ENCODE measurements around the gene MYBPHL.
A peak's percentile ranks its signal among the peaks of the same experiment; 100 is the strongest.

The MYBPHL gene

GRCh38 chr1:109263234-109263596 is 43.6 kb downstream of the MYBPHL start:
- peak; percentile 27 for DNase-seq

- no peak for DNase-seq
These were observed 44.4 kb downstream of the MYBPHL start for GRCh38 chr1:109262231-109263055.

GRCh38 chr1:109261578-109261977 is 45.2 kb downstream of the MYBPHL start:
- no peak for DNase-seq

GRCh38 chr1:109261006-109261405 is 45.8 kb downstream of the MYBPHL start:
- DNase-seq: no peak

- no peak for DNase-seq
These were observed 46.9 kb downstream of the MYBPHL start for GRCh38 chr1:109259674-109260557.

- DNase-seq: no peak
These were observed 48.0 kb downstream of the MYBPHL start for GRCh38 chr1:109258481-109259466.

- DNase-seq: no peak
These were observed 49.0 kb downstream of the MYBPHL start for GRCh38 chr1:109257682-109258421.

- no peak for DNase-seq
These were observed 49.7 kb downstream of the MYBPHL start for GRCh38 chr1:109256971-109257681.

- no peak for DNase-seq
These were observed 50.7 kb downstream of the MYBPHL start for GRCh38 chr1:109256085-109256484.

- no peak for DNase-seq
These were observed 51.1 kb downstream of the MYBPHL start for GRCh38 chr1:109255678-109256077.

- DNase-seq: no peak
These were observed 51.6 kb downstream of the MYBPHL start for GRCh38 chr1:109255097-109255651.

GRCh38 chr1:109254621-109255096 is 52.2 kb downstream of the MYBPHL start:
- no peak for DNase-seq

- DNase-seq: no peak
These were observed 52.8 kb downstream of the MYBPHL start for GRCh38 chr1:109253803-109254620.

- peak; percentile 24 for DNase-seq
These were observed 53.7 kb downstream of the MYBPHL start for GRCh38 chr1:109252893-109253802.

- no peak for DNase-seq
These were observed 54.5 kb downstream of the MYBPHL start for GRCh38 chr1:109252167-109252892.

- DNase-seq: no peak
These were observed 55.3 kb downstream of the MYBPHL start for GRCh38 chr1:109251277-109252166.

Measured in NCI-H1436 (cell line).